Measurements from ENCODE around the gene PEX5L. TPM values are rescaled to one million over a fixed set of nuclear protein-coding genes. Genes with fewer than 3 reads are reported as not detected.

PEX5L gene
- total and polyA plus RNA-seq, 2 experiments from 2014 or later: 6.3 to 7.0 TPM

DNA sequence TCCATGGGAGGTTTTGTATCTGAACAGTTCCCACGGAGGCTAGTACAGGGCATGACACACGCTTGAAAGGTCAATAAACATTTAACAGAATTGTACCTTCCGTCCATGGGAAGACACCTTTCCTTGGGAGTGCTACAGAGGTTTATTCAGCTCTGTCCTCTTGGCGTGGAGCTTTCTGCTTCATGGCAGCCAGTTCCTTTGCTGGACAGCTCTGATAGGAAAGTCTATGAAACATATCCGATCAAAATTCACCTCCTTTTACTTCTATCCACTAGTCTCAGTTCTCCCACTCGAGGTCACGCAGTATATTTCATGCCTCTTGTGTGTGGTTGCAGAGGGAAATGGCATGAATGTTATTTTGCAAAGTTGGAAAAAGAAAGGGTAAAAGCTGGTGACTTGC lies 91.2 kb downstream of the PEX5L start (continued):
- no peak for TF ChIP-seq ZNF114 (CRISPR knock-in tag; IDR thresholded peaks at IDR 0.05)
- TF ChIP-seq CTCF (conservative IDR thresholded peaks at IDR 0.05; ENCODE audit: low read depth in 2 of 2): no peak
- TF ChIP-seq JUNB (IDR thresholded peaks at IDR 0.05; ENCODE audit: unreplicated experiment): no peak
- no peak for TF ChIP-seq NANOG (IDR thresholded peaks at IDR 0.05; ENCODE audit: borderline replicate concordance)
- no peak for TF ChIP-seq EZH2phosphoT487 (IDR thresholded peaks at IDR 0.05; ENCODE audit: unreplicated experiment)

DNA sequence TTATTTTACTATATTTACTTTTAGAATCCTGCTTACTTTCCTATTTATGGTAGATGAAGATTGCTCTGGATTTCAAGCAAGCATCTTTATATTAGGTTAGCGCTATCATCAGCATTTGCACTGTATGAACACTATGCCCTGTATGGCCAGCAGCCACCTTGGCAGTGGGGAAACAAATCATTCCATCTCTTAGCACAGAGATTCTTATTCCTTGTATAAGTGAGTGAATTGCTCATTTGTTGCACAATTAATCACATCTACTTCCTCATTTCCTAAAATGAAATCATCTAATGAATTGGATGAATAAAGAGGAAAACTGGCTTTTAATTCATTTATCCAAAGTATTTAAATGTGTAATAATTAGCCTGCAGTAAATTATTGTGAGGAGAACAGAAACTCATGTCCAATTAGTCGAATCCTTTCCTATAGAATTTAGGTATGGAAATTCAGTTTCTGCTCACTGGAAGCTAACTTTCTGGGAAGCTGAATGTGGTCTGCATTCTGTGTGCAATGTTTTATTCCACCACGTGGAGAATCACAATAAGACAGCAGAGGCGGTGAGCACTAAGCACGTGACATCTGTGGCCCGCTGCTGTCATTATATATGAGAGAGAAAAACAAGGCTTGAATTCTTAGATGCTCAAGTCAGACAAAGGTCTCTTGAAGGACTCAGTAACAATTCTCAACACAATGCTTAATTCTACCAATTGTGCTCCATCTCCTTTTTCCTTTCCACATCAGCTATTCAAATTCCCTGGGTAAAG lies 93.4 kb downstream of the PEX5L start:
- H3K36me3 ChIP-seq (ENCODE audit: insufficient read depth): no peaks in the 10 kb centered on the region
- no peak for DNase-seq (ENCODE audit: low spot score)
- no peaks in the 10 kb centered on the region for H3K36me3 Mint-ChIP-seq (ENCODE audit: low read depth)
- H3K4me3 Mint-ChIP-seq: no peak overlapping the region
- peaks cover 21% of the 10 kb centered on the region for H3K4me1 Mint-ChIP-seq
- ATAC-seq: no peak
- H3K79me2 ChIP-seq (replicated peaks; ENCODE audit: insufficient read depth): no peaks in the 10 kb centered on the region
- H3K4me1 ChIP-seq (ENCODE audit: insufficient read depth): peaks cover 7% of the 10 kb centered on the region; the same call in 1 of the 2 replicates
- no peaks in the 10 kb centered on the region for H3K9me3 Mint-ChIP-seq
- H3K27me3 Mint-ChIP-seq (ENCODE audit: insufficient read depth, low read depth, poor library complexity): peaks cover 4% of the 10 kb centered on the region
- H3K27ac ChIP-seq (ENCODE audit: low read depth): no peak overlapping the region
- no peaks in the 10 kb centered on the region for H3F3A ChIP-seq (replicated peaks; ENCODE audit: low read depth)
- H4K20me1 ChIP-seq (replicated peaks; ENCODE audit: insufficient read depth): no peaks in the 10 kb centered on the region
- H3K4me2 ChIP-seq: no peak overlapping the region
- H3K27ac Mint-ChIP-seq: no peak overlapping the region
- H3K4me3 ChIP-seq: no peak overlapping the region
- TF ChIP-seq ZNF331 (CRISPR knock-in tag; IDR thresholded peaks at IDR 0.05; ENCODE audit: low read depth): no peak
- no peak for TF ChIP-seq ZNF114 (CRISPR knock-in tag; IDR thresholded peaks at IDR 0.05)
- TF ChIP-seq, protein P1, sequence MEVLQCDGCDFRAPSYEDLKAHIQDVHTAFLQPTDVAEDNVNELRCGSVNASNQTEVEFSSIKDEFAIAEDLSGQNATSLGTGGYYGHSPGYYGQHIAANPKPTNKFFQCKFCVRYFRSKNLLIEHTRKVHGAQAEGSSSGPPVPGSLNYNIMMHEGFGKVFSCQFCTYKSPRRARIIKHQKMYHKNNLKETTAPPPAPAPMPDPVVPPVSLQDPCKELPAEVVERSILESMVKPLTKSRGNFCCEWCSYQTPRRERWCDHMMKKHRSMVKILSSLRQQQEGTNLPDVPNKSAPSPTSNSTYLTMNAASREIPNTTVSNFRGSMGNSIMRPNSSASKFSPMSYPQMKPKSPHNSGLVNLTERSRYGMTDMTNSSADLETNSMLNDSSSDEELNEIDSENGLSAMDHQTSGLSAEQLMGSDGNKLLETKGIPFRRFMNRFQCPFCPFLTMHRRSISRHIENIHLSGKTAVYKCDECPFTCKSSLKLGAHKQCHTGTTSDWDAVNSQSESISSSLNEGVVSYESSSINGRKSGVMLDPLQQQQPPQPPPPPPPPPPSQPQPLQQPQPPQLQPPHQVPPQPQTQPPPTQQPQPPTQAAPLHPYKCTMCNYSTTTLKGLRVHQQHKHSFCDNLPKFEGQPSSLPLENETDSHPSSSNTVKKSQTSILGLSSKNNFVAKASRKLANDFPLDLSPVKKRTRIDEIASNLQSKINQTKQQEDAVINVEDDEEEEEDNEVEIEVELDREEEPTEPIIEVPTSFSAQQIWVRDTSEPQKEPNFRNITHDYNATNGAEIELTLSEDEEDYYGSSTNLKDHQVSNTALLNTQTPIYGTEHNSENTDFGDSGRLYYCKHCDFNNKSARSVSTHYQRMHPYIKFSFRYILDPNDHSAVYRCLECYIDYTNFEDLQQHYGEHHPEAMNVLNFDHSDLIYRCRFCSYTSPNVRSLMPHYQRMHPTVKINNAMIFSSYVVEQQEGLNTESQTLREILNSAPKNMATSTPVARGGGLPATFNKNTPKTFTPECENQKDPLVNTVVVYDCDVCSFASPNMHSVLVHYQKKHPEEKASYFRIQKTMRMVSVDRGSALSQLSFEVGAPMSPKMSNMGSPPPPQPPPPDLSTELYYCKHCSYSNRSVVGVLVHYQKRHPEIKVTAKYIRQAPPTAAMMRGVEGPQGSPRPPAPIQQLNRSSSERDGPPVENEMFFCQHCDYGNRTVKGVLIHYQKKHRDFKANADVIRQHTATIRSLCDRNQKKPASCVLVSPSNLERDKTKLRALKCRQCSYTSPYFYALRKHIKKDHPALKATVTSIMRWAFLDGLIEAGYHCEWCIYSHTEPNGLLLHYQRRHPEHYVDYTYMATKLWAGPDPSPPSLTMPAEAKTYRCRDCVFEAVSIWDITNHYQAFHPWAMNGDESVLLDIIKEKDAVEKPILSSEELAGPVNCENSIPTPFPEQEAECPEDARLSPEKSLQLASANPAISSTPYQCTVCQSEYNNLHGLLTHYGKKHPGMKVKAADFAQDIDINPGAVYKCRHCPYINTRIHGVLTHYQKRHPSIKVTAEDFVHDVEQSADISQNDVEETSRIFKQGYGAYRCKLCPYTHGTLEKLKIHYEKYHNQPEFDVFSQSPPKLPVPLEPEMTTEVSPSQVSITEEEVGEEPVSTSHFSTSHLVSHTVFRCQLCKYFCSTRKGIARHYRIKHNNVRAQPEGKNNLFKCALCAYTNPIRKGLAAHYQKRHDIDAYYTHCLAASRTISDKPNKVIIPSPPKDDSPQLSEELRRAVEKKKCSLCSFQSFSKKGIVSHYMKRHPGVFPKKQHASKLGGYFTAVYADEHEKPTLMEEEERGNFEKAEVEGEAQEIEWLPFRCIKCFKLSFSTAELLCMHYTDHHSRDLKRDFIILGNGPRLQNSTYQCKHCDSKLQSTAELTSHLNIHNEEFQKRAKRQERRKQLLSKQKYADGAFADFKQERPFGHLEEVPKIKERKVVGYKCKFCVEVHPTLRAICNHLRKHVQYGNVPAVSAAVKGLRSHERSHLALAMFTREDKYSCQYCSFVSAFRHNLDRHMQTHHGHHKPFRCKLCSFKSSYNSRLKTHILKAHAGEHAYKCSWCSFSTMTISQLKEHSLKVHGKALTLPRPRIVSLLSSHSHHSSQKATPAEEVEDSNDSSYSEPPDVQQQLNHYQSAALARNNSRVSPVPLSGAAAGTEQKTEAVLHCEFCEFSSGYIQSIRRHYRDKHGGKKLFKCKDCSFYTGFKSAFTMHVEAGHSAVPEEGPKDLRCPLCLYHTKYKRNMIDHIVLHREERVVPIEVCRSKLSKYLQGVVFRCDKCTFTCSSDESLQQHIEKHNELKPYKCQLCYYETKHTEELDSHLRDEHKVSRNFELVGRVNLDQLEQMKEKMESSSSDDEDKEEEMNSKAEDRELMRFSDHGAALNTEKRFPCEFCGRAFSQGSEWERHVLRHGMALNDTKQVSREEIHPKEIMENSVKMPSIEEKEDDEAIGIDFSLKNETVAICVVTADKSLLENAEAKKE (CRISPR knock-in tag; IDR thresholded peaks at IDR 0.05): no peak
- no peaks in the 10 kb centered on the region for H3K27me3 ChIP-seq (ENCODE audit: insufficient read depth)
- H2AFZ ChIP-seq: no peak overlapping the region
- H3K9me2 ChIP-seq (ENCODE audit: insufficient read depth): peaks cover 7% of the 10 kb centered on the region
